ENCODE data around the gene SNX3. TPM values are rescaled to one million over a fixed set of nuclear protein-coding genes. Genes with fewer than 3 reads are reported as not detected.

Gene SNX3
- total RNA-seq, 2 experiments from 2014 or later, result 77.1 to 112 TPM

- ChIA-PET POLR2A (interaction anchor here (1.1 kb wide), 1 partner anchor 47 kb away, joined by 3 read pairs; no protein-coding TSS in a partner anchor), CTCF (interaction anchor here (0.7 to 1.7 kb wide), 3 partner anchors 12 to 534 kb away, joined by 3 to 5 read pairs (median 3); no protein-coding TSS in a partner anchor)
- Mint-ChIP-seq H3K27me3 (peaks cover 81% of the 10 kb centered on the region), H3K27ac (no peak overlapping the region), H3K4me3 (no peak overlapping the region), H3K9me3 (ENCODE audit: low read depth) (no peaks in the 10 kb centered on the region), H3K4me1 (peaks cover 25% of the 10 kb centered on the region), H3K36me3 (ENCODE audit: low read depth) (no peaks in the 10 kb centered on the region)
- intact Hi-C loops (cut with DNase I, micrococcal nuclease), result no loop called here
- DNase-seq (no peak), ATAC-seq (no peak)
These were observed 96.9 kb downstream of the SNX3 start for GRCh38 chr6:108163644-108164542.

- H3K27me3 Mint-ChIP-seq, result peaks cover 85% of the 10 kb centered on the region
- H3K4me1 Mint-ChIP-seq, result peaks cover 27% of the 10 kb centered on the region
- no peak overlapping the region for H3K4me3 Mint-ChIP-seq
- DNase-seq (no peak), ATAC-seq (peak; percentile 71)
- CTCF ChIA-PET, result interaction anchor here (0.6 to 1.7 kb wide), 5 partner anchors 13 to 533 kb away, joined by 3 to 5 read pairs (median 3); no protein-coding TSS in a partner anchor
- H3K36me3 Mint-ChIP-seq (ENCODE audit: low read depth), result no peaks in the 10 kb centered on the region
- intact Hi-C loops (cut with DNase I, micrococcal nuclease), result no loop called here
- no peaks in the 10 kb centered on the region for H3K9me3 Mint-ChIP-seq (ENCODE audit: low read depth)
- POLR2A ChIA-PET, result no interaction called here
- H3K27ac Mint-ChIP-seq, result no peak overlapping the region
These were observed 97.6 kb downstream of the SNX3 start for GRCh38 chr6:108163267-108163643.

GRCh38 chr6:108161724-108162282, 99.0 kb downstream of the SNX3 start:
- POLR2A ChIA-PET, result no interaction called here

More at GRCh38 chr6:108161724-108162282, 99.0 kb downstream of the SNX3 start:
- H3K27me3 Mint-ChIP-seq, result peaks cover 81% of the 10 kb centered on the region
- no peak for ATAC-seq
- peaks cover 20% of the 10 kb centered on the region for H3K4me1 Mint-ChIP-seq
- H3K27ac Mint-ChIP-seq, result no peak overlapping the region
- H3K36me3 Mint-ChIP-seq (ENCODE audit: low read depth), result no peaks in the 10 kb centered on the region
- intact Hi-C loops (cut with DNase I, micrococcal nuclease), result no loop called here
- H3K4me3 Mint-ChIP-seq, result no peak overlapping the region
- no peak for DNase-seq
- CTCF ChIA-PET, result interaction anchor here (0.8 to 1.3 kb wide), 6 partner anchors 7 to 331 kb away, joined by 3 to 6 read pairs (median 4); no protein-coding TSS in a partner anchor
- H3K9me3 Mint-ChIP-seq (ENCODE audit: low read depth), result no peaks in the 10 kb centered on the region

Other genes starting within 250 kb of the SNX3 start
- gene OSTM1, start 186.3 kb downstream of the SNX3 start, total RNA-seq, result 1 to 10 TPM; 5.5 to 7.3 TPM
- gene NR2E1, start 95.0 kb downstream of the SNX3 start, total RNA-seq, result not detected
- 1 to 10 TPM; 6.6 TPM for gene AFG1L, start 34.0 kb upstream of the SNX3 start, total RNA-seq

Measured in activated CD4-positive, alpha-beta T cell treated with anti-CD3 and anti-CD28 coated beads for 36 hours (primary cell).